OCI-LY1 (cell line): Measurements from ENCODE around the gene MCCC1.

ENCODE experiments used
- CTCF ChIP-seq: fragments of 200-600 bp; sonication (generic), shearing (Covaris generic); IDR thresholded peaks from 2 replicates; pipeline ENCODE4 v1.5.1; 2017; ENCODE audit warnings: mild to moderate bottlenecking, antibody characterized with exemption, low read length, moderate library complexity, mixed read lengths
- EZH2 ChIP-seq: fragments of 200-600 bp; sonication (generic), shearing (Covaris generic); IDR thresholded peaks from 2 replicates; pipeline ENCODE4 v1.8.0; 2017; ENCODE audit warnings: borderline replicate concordance, mixed run types, mild to moderate bottlenecking, antibody characterized with exemption, low read length, moderate library complexity, mixed read lengths

DNA sequence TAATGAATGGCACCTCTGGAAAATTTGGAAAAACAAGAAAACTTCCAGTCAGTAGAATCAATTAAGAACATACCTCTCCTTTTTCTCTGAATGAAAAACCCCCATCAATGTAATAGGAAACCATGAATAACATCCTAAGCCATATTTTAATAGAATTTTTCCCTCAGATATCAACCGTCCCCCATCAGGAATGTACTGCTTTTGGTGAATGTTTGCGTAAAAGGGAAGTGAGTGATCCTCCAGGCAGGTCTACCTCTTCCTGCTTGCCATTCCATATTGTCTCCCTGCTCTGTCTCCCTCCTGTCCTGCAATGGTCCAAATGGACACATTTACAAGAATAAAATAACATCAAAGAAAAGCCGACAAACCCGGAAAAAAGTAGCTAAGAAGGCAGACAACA, 32.4 kb upstream of the MCCC1 start:
- no peak for TF ChIP-seq CTCF
- no peak for TF ChIP-seq EZH2
